Measurements from ENCODE around the gene CDS2. TPM values are rescaled to one million over a fixed set of nuclear protein-coding genes. Genes with fewer than 3 reads are reported as not detected.

CDS2 gene
- total RNA-seq, 4 donors from 2014 or later = 34.0 to 55.4 (median 40.9) TPM

DNA sequence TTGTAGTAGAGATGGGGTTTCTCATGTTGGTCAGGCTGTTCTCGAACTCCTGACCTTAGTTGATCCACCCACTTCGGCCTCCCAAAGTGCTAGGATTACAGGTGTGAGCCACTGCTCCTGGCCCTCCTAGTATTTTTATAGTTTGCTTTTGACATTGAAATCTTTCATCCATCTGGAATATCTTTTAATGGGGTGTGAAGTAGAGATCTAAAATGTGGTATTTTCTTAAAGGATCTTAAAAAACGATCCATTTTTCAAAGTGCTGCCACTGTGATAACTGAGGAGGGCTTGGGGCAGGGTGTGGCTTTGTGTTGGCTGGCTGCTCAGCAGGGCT is 23.1 kb downstream of the CDS2 start:
- H3K9me3 ChIP-seq = no peaks in the 10 kb centered on the region
- H3K4me1 ChIP-seq = peaks cover 13 to 41% of the 10 kb centered on the region in 2 donors
- no peak overlapping the region for H3K4me3 ChIP-seq (replicated peaks in 1 of 3)
- no peak for DNase-seq
- H3K27me3 ChIP-seq = no peaks in the 10 kb centered on the region
- TF ChIP-seq POLR2A (IDR thresholded peaks at IDR 0.05) = no peak
- TF ChIP-seq, protein P1, sequence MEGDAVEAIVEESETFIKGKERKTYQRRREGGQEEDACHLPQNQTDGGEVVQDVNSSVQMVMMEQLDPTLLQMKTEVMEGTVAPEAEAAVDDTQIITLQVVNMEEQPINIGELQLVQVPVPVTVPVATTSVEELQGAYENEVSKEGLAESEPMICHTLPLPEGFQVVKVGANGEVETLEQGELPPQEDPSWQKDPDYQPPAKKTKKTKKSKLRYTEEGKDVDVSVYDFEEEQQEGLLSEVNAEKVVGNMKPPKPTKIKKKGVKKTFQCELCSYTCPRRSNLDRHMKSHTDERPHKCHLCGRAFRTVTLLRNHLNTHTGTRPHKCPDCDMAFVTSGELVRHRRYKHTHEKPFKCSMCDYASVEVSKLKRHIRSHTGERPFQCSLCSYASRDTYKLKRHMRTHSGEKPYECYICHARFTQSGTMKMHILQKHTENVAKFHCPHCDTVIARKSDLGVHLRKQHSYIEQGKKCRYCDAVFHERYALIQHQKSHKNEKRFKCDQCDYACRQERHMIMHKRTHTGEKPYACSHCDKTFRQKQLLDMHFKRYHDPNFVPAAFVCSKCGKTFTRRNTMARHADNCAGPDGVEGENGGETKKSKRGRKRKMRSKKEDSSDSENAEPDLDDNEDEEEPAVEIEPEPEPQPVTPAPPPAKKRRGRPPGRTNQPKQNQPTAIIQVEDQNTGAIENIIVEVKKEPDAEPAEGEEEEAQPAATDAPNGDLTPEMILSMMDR (IDR thresholded peaks at IDR 0.05) = no peak
- WGBS, 2 donors = 93 to 95% methylated on average over 3 of the region's 3 CpGs
- intact Hi-C loops (cut with DNase I) = no loop called here
- no peaks in the 10 kb centered on the region for H3K36me3 ChIP-seq
- H3K27ac ChIP-seq = no peak overlapping the region

DNA sequence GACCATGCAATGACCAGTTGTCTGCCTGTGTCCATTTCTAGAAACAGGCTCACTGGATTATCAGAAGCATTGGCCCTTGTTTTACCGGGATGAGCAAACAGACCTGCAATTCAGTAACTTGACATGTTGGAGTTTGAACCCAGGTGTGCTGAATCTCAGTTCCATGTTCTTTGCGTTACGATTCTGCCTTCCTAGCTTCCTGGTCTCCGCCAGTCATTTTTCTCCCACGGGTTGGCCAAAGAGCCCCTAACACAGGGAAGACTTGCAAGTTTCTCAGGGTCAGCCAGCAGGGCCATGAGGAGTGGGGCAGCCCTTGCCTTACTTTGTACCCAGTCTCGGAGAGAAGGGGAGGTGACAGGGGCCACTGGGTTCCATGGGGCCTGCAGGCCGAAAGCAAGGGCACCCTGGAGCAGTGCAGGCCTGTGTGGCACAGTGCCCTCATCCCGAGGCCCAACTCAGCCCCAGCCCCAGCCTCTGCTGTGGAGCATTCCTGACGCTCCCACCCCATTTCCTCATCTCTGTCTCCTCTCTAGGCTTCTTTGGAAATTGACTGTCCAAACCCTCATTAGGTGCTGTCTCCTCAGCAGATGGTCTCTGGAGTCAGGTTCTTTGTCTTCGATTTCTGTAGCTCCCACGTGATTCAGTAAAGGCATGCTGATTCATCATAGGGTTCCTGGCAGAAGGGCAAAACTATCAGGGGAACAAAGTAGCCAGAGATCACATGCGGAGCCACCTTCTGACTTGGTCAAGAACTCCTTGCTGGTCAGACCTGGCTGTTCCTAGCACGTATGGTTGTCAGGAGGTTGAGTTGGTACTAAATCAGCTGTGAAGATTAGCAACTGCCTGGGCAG is 23.6 kb downstream of the CDS2 start:
- intact Hi-C loops (cut with DNase I) = no loop called here
- peaks cover 13 to 38% of the 10 kb centered on the region in 2 donors for H3K4me1 ChIP-seq
- TF ChIP-seq, protein P1 (IDR thresholded peaks at IDR 0.05) = no peak
- TF ChIP-seq POLR2A (IDR thresholded peaks at IDR 0.05) = no peak
- H3K9me3 ChIP-seq = no peaks in the 10 kb centered on the region
- H3K27ac ChIP-seq = no peak overlapping the region
- H3K36me3 ChIP-seq = no peaks in the 10 kb centered on the region
- no peak for DNase-seq
- H3K4me3 ChIP-seq (replicated peaks in 1 of 3) = no peak overlapping the region
- WGBS, 2 donors = 93 to 95% methylated on average over 13 of the region's 13 CpGs
- H3K27me3 ChIP-seq = no peaks in the 10 kb centered on the region

DNA sequence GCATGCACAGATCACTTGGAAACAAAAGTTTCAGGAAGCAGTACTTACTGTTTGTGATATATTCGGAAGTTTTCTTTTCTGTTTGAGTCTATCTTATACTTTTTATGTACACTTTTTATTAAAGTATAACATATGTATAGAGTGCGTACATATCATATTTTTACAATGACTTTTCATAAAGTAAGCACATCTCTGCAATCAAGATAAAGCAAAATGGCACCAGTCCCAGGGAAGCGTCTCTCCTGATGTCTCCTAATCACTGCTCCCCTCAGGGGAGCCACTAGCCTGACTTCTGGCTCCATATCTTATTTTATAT is 26.3 kb downstream of the CDS2 start:
- H3K4me3 ChIP-seq (replicated peaks in 1 of 3) = no peak overlapping the region
- DNase-seq = no peak
- no peaks in the 10 kb centered on the region for H3K36me3 ChIP-seq
- intact Hi-C loops (cut with DNase I) = no loop called here
- TF ChIP-seq POLR2A (IDR thresholded peaks at IDR 0.05) = no peak
- TF ChIP-seq, protein P1 (IDR thresholded peaks at IDR 0.05) = no peak
- no peaks in the 10 kb centered on the region for H3K9me3 ChIP-seq
- WGBS, 2 donors = 95 to 96% methylated on average over 3 of the region's 3 CpGs
- no peaks in the 10 kb centered on the region for H3K27me3 ChIP-seq
- peaks cover 13 to 29% of the 10 kb centered on the region in 2 donors for H3K4me1 ChIP-seq
- H3K27ac ChIP-seq = no peak overlapping the region

DNA sequence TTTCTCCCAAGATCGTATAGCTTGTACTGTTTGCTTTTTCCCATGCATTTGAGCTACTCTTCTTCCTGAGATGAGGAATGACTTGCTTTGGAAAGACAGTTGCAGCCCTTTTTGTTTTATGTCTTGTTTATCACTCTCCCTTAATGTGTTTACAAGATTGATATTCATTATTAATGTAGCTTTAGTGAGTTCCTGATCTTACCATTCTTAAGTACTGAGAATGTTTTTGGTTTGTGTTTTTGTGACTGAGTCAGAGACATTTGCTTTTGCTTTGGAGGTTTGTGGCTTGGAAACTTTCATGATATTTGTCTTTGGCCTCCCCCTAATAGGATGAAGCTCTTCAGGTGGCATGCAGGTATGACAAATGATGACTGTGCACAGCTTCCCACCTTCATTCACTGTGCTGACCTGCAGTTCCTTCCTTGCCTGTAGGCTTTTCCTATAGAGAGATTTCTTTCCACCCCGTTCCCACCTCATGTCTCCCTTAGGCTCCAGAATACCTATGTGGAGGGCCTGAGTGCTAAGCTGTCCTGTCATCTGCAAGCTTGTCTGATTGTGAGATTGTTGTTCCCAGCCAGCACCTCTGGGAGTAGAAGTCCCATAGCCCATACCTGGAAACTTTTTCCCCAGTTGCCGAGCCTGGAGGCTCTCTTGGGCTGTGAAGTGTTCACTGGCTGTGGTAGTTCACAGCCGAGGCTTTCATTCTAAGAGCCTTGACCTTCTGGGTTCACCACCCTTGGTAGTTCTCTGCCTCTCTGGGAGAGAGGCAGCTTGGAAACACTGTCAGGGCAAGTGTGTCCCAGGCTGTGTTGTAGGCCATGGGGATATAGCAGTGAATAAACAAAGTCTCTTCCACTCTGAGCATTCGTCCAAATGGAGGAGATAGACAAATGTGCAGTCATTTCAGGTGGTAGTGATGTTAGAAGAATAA is 27.1 kb downstream of the CDS2 start:
- no peak for TF ChIP-seq POLR2A (IDR thresholded peaks at IDR 0.05)
- TF ChIP-seq, protein P1 (IDR thresholded peaks at IDR 0.05) = no peak
- 53 to 69% methylated on average over 5 of the region's 5 CpGs for WGBS, 2 donors
- Histone ChIP-seq H3K9me3 (no peaks in the 10 kb centered on the region), H3K27ac (no peak overlapping the region), H3K27me3 (no peaks in the 10 kb centered on the region), H3K4me1 (peaks cover 13 to 25% of the 10 kb centered on the region in 2 donors), H3K4me3 (replicated peaks in 1 of 3) (no peak overlapping the region), H3K36me3 (no peaks in the 10 kb centered on the region)
- no peak for DNase-seq
- intact Hi-C loops (cut with DNase I) = no loop called here

DNA sequence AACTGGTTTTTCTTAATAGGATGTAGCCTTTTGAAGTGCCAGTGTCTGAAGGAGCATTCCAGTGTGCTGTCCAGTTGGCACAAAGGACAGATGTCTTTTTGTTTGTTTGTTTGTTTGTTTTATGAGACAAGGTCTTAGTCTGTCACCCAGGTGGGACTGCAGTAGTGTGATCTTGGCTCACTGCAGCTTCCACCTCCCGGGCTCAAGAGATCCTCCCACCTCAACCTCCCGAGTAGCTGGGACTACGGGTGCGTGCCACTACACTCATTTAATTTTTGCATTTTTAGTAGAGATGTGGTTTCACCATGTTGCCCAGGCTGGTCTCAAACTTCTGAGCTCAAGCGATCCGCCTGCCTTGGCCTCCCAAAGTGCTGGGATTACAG is 27.7 kb downstream of the CDS2 start:
- Histone ChIP-seq H3K4me1 (peaks cover 13 to 25% of the 10 kb centered on the region in 2 donors), H3K4me3 (replicated peaks in 1 of 3) (no peak overlapping the region), H3K27ac (no peak overlapping the region), H3K27me3 (no peaks in the 10 kb centered on the region), H3K9me3 (no peaks in the 10 kb centered on the region), H3K36me3 (no peaks in the 10 kb centered on the region)
- intact Hi-C loops (cut with DNase I) = no loop called here
- DNase-seq = no peak
- TF ChIP-seq POLR2A (IDR thresholded peaks at IDR 0.05) = no peak
- TF ChIP-seq, protein P1 (IDR thresholded peaks at IDR 0.05) = no peak
- 89 to 99% methylated on average over 6 of the region's 6 CpGs for WGBS, 2 donors
